H1 (cell line): ENCODE data around the gene GP1BB. TPM values are rescaled to one million over a fixed set of nuclear protein-coding genes. Genes with fewer than 3 reads are reported as not detected.

Experiments used
- CTCF ChIA-PET: fragments of 300-600 bp; sonication (Branson Sonifier 250); formaldehyde crosslinking; loops from one replicate; lab custom pipeline; 2021; ENCODE audit not compliant: partially characterized antibody; lab: Charles Lee
- POLR2A ChIA-PET: fragments of 300-600 bp; sonication (Branson Sonifier 250); formaldehyde crosslinking; loops from one replicate; lab custom pipeline; 2021; ENCODE audit warnings: inconsistent platforms; ENCODE audit not compliant: partially characterized antibody; lab: Charles Lee
- DNase-seq, 2 experiments: peaks; one replicate each; pipeline versions ENCODE4 v3.0.0 to v3.0.0-alpha.2; 2010 to 2022; ENCODE audit warnings: low spot score in 2 of 2, low read depth in 1 of 2, mixed read lengths in 1 of 2
- FAIRE-seq: peaks from 2 replicates; lab custom pipeline; 2011; peaks lifted over from hg19 to GRCh38; lab: Jason Lieb, UNC
- H2AFZ ChIP-seq: 2 replicates; pipeline ENCODE4 v1.8.1; 2012; ENCODE audit warnings: low read length, inconsistent platforms
- H2AK5ac ChIP-seq: 2 replicates; pipeline ENCODE4 v1.6.1; 2013; ENCODE audit warnings: low read depth, low read length
- H2BK120ac ChIP-seq: replicated peaks from 2 replicates; pipeline ENCODE3; 2013; ENCODE audit warnings: low read depth, low read length, inconsistent platforms
- H2BK12ac ChIP-seq: 2 replicates; pipeline ENCODE4 v1.6.1; 2013; ENCODE audit warnings: low read depth, low read length
- H2BK15ac ChIP-seq: 2 replicates; pipeline ENCODE4 v1.6.1; 2013; ENCODE audit warnings: low read length
- H2BK20ac ChIP-seq: 2 replicates; pipeline ENCODE4 v1.6.1; 2013; ENCODE audit warnings: low read length
- H2BK5ac ChIP-seq: 2 replicates; pipeline ENCODE4 v1.6.1; 2013; ENCODE audit warnings: low read depth, low read length
- H3K14ac ChIP-seq: 2 replicates; pipeline ENCODE4 v1.6.1; 2013; ENCODE audit warnings: inconsistent platforms; ENCODE audit not compliant: insufficient read length
- H3K18ac ChIP-seq: 2 replicates; pipeline ENCODE4 v1.6.1; 2013; ENCODE audit warnings: low read length; ENCODE audit errors: extremely low read depth
- H3K23ac ChIP-seq: 2 replicates; pipeline ENCODE4 v1.6.1; 2013; ENCODE audit warnings: inconsistent platforms; ENCODE audit not compliant: insufficient read length
- H3K23me2 ChIP-seq: 2 replicates; pipeline ENCODE4 v1.6.1; 2013; ENCODE audit warnings: low read depth, low read length
- H3K27ac ChIP-seq: 2 replicates; pipeline ENCODE4 v1.6.1; 2011; ENCODE audit warnings: low read depth, low read length, inconsistent platforms
- H3K27me3 ChIP-seq, 4 experiments: replicated peaks in 1 of 4; 1 replicate in 1 of 4; 2 replicates in 3 of 4; pipeline versions ENCODE4 v1.6.1 to v1.8.1; 2011 to 2013; ENCODE audit warnings: low read length in 3 of 4, mild to moderate bottlenecking in 3 of 4, inconsistent platforms in 2 of 4, mixed read lengths in 2 of 4, moderate library complexity in 1 of 4; ENCODE audit not compliant: control insufficient read depth in 3 of 4, insufficient read depth in 3 of 4; ENCODE audit errors: extremely low read depth in 1 of 4
- H3K36me3 ChIP-seq, 4 experiments: 2 replicates each; pipeline versions ENCODE4 v1.6.1 to v1.8.1; 2011 to 2013; ENCODE audit warnings: mild to moderate bottlenecking in 4 of 4, low read length in 3 of 4, moderate library complexity in 2 of 4, control low read depth in 1 of 4, inconsistent platforms in 1 of 4; ENCODE audit not compliant: insufficient read depth in 4 of 4, control insufficient read depth in 2 of 4
- H3K4ac ChIP-seq: replicated peaks from 2 replicates; pipeline ENCODE3; 2013; ENCODE audit warnings: low read length, low read depth, mixed read lengths, inconsistent platforms; ENCODE audit not compliant: insufficient read length
- H3K4me1 ChIP-seq, 4 experiments: replicated peaks in 1 of 4; 1 replicate in 1 of 4; 2 replicates in 3 of 4; pipeline versions ENCODE4 v1.6.1 to v1.8.1; 2011 to 2013; ENCODE audit warnings: low read length in 3 of 4, inconsistent platforms in 2 of 4, mixed read lengths in 1 of 4; ENCODE audit not compliant: insufficient read depth in 4 of 4, control insufficient read depth in 3 of 4
- H3K4me2 ChIP-seq, 2 experiments: 2 replicates each; pipeline versions ENCODE4 v1.6.1 to v1.8.1; 2011 to 2013; ENCODE audit warnings: low read depth in 2 of 2, low read length in 2 of 2, control low read depth in 1 of 2, inconsistent platforms in 1 of 2, mild to moderate bottlenecking in 1 of 2; ENCODE audit not compliant: insufficient read depth in 1 of 2
- H3K4me3 ChIP-seq, 4 experiments: fragments of 200-600, 300-600 bp in 1 of 4; sonication (generic), shearing (Covaris generic), sonication (Bioruptor Twin) in 1 of 4; 2 replicates each; pipeline versions ENCODE4 v1.5.1 to v1.8.1; 2011 to 2016; ENCODE audit warnings: low read length in 4 of 4, low read depth in 3 of 4, control low read depth in 2 of 4, inconsistent platforms in 2 of 4, mild to moderate bottlenecking in 2 of 4, mixed read lengths in 1 of 4, moderate library complexity in 1 of 4; ENCODE audit not compliant: insufficient read depth in 2 of 4; ENCODE audit errors: extremely low read depth in 1 of 4
- H3K56ac ChIP-seq: replicated peaks from 2 replicates; pipeline ENCODE3; 2013; ENCODE audit warnings: low read depth, mild to moderate bottlenecking, mixed read lengths, low read length, inconsistent platforms; ENCODE audit not compliant: insufficient read length
- H3K79me1 ChIP-seq: 2 replicates; pipeline ENCODE4 v1.6.1; 2013; ENCODE audit warnings: low read depth, low read length, control low read depth
- H3K79me2 ChIP-seq, 2 experiments: 2 replicates each; pipeline versions ENCODE4 v1.6.1 to v1.8.1; 2012 to 2013; ENCODE audit warnings: low read length in 2 of 2, mild to moderate bottlenecking in 2 of 2, inconsistent platforms in 1 of 2; ENCODE audit not compliant: insufficient read depth in 2 of 2, control insufficient read depth in 1 of 2
- H3K9ac ChIP-seq, 4 experiments: replicated peaks in 1 of 4; 1 replicate in 1 of 4; 2 replicates in 3 of 4; pipeline versions ENCODE4 v1.6.1 to v1.8.1; 2011 to 2013; ENCODE audit warnings: low read depth in 3 of 4, low read length in 3 of 4, control low read depth in 2 of 4, mild to moderate bottlenecking in 2 of 4, moderate library complexity in 2 of 4, inconsistent platforms in 1 of 4; ENCODE audit errors: extremely low read depth in 1 of 4
- H3K9me3 ChIP-seq, 2 experiments: 2 replicates each; pipeline versions ENCODE4 v1.6.1 to v1.8.1; 2012 to 2013; ENCODE audit warnings: mild to moderate bottlenecking in 2 of 2, moderate library complexity in 2 of 2, control low read depth in 1 of 2, inconsistent platforms in 1 of 2, low read depth in 1 of 2, low read length in 1 of 2, mixed read lengths in 1 of 2; ENCODE audit not compliant: insufficient read depth in 2 of 2
- H4K20me1 ChIP-seq, 2 experiments: replicated peaks in 1 of 2; 2 replicates each; pipeline versions ENCODE3 to v1.8.1; 2011 to 2013; ENCODE audit warnings: inconsistent platforms in 2 of 2, low read length in 2 of 2, mild to moderate bottlenecking in 1 of 2; ENCODE audit not compliant: insufficient read depth in 2 of 2, control insufficient read depth in 1 of 2
- H4K5ac ChIP-seq: 2 replicates; pipeline ENCODE4 v1.6.1; 2013; ENCODE audit warnings: low read length, low read depth, mixed read lengths, inconsistent platforms; ENCODE audit not compliant: insufficient read length
- H4K8ac ChIP-seq: 2 replicates; pipeline ENCODE4 v1.8.0; 2013; ENCODE audit warnings: mild to moderate bottlenecking, moderate library complexity, low read length, inconsistent platforms; ENCODE audit not compliant: insufficient read depth; ENCODE audit errors: extremely low read depth
- H4K91ac ChIP-seq: replicated peaks from 2 replicates; pipeline ENCODE3; 2013; ENCODE audit warnings: low read length, mixed read lengths, inconsistent platforms; ENCODE audit not compliant: insufficient read length
- CBX5 ChIP-seq: fragments of 300-800, 300-1000 bp; sonication (generic); IDR thresholded peaks from 2 replicates; pipeline ENCODE4 v1.7.1; 2016; ENCODE audit warnings: antibody characterized with exemption, low read length, low read depth
- CTBP2 ChIP-seq: IDR thresholded peaks from 2 replicates; pipeline ENCODE4 v1.7.0; 2011; ENCODE audit warnings: borderline replicate concordance, mild to moderate bottlenecking, moderate library complexity, mixed read lengths, low read length; ENCODE audit not compliant: insufficient read depth, insufficient read length
- HDAC6 ChIP-seq: IDR thresholded peaks from one replicate; pipeline ENCODE4 v1.7.1; 2012; ENCODE audit warnings: low read depth, mild to moderate bottlenecking, inconsistent platforms, low read length, moderate library complexity
- NANOG ChIP-seq: IDR thresholded peaks from 2 replicates; pipeline ENCODE4 v1.6.1; 2011; ENCODE audit warnings: low read length, low read depth, mild to moderate bottlenecking, inconsistent platforms; ENCODE audit not compliant: insufficient read depth, poor library complexity, severe bottlenecking
- POLR2A ChIP-seq, 2 experiments: IDR thresholded peaks; 1 replicate in 1 of 2; 2 replicates in 1 of 2; pipeline ENCODE4 v1.6.1; 2011; ENCODE audit warnings: low read depth in 2 of 2, low read length in 2 of 2, mild to moderate bottlenecking in 2 of 2; ENCODE audit errors: control extremely low read depth in 1 of 2
- RAD21 ChIP-seq, 2 experiments: IDR thresholded peaks in 1 of 2; conservative IDR thresholded peaks in 1 of 2; 2 replicates each; pipeline ENCODE4 v1.6.1; 2011; ENCODE audit warnings: low read depth in 2 of 2, low read length in 2 of 2, improper control_type of control experiment in 1 of 2, inconsistent platforms in 1 of 2, mild to moderate bottlenecking in 1 of 2, moderate library complexity in 1 of 2
- SP4 ChIP-seq: IDR thresholded peaks from 2 replicates; pipeline ENCODE4 v1.6.1; 2012; ENCODE audit warnings: low read length, inconsistent platforms
- TBP ChIP-seq: IDR thresholded peaks from 2 replicates; pipeline ENCODE4 v1.6.1; 2011; ENCODE audit warnings: low read depth, low read length, improper control_type of control experiment
- TEAD4 ChIP-seq: IDR thresholded peaks from 2 replicates; pipeline ENCODE4 v1.6.1; 2012; ENCODE audit warnings: low read depth, low read length, inconsistent platforms, mixed read lengths
- ZNF274 ChIP-seq: IDR thresholded peaks from 2 replicates; pipeline ENCODE4 v1.7.0; 2012; ENCODE audit warnings: low read length, borderline replicate concordance; ENCODE audit errors: extremely low read depth
- WGBS, 2 experiments: shearing (Covaris generic) in 1 of 2; methylation state at CpG; one replicate each; pipeline versions ENCODE4 v1.1.6 to v1.1.7; 2013 to 2015; ENCODE audit warnings: low lambda C conversion rate in 2 of 2, mixed read lengths in 2 of 2, inconsistent platforms in 1 of 2, low coverage in 1 of 2, missing lambda C conversion rate in 1 of 2; ENCODE audit not compliant: insufficient replicate concordance in 2 of 2, insufficient coverage in 1 of 2, insufficient read length in 1 of 2; ENCODE audit errors: extremely low coverage in 1 of 2, missing lambda C conversion rate in 1 of 2; 5-methylcytosine and 5-hydroxymethylcytosine counted together
- polyA plus RNA-seq, 7 experiments: library from polyadenylated mRNA; depleted of rRNA in 3 of 7; stranded (reverse) in 5 of 7; unstranded in 2 of 7; fragments of >200 nt in 5 of 7; fragments of 200-250 nt in 2 of 7; gene quantifications; 1 replicate in 5 of 7; 2 replicates in 1 of 7; 4 replicates in 1 of 7; pipeline versions ENCODE4 v1.2.1 to v1.2.3, GENCODE V29; 2011 to 2013; ENCODE audit warnings: missing spikeins in 2 of 7, mixed read lengths in 2 of 7
- total RNA-seq: library from RNA; stranded (reverse); fragmentation: NEBNext Ultra II Directional; extraction: Animal tissue kit (Norgen Biotek cat#: 25700); gene quantifications from 2 replicates; pipeline ENCODE4 v1.2.1, GENCODE V29; 2021
- TF ChIP-seq, protein P1 (sequence below): IDR thresholded peaks from 2 replicates; pipeline ENCODE4 v1.6.1; 2012; ENCODE audit warnings: inconsistent platforms

GP1BB gene
- total and polyA plus RNA-seq, 2 of the 8 experiments (the other 6 are each of a cell fraction or from before 2014, with no cell fraction given), result 0.36 TPM; not detected in 1

- WGBS, 2 experiments, result 91% methylated on average over 20 of the region's 21 CpGs; no CpG with 5 or more reads in 1 of the 2 experiments
- ChIA-PET POLR2A (no interaction called here), CTCF (interaction anchor here (0.7 to 5.0 kb wide), 10 partner anchors 9 to 211 kb away, joined by 3 to 43 read pairs (median 6); partner anchors contain the start of genes GNB1L and RTL10)
- no peaks in the 10 kb centered on the region; a peak in 1 of 7 replicates for H3K27me3 ChIP-seq
- H3K14ac ChIP-seq, result no peak overlapping the region
- peaks cover 0 to 1% of the 10 kb centered on the region in 2 experiments for H4K20me1 ChIP-seq
- H3K4me2 ChIP-seq, result no peak overlapping the region
- H2BK120ac ChIP-seq, result no peak overlapping the region
- no peak overlapping the region for H2AFZ ChIP-seq
- H3K79me2 ChIP-seq, result no peaks in the 10 kb centered on the region
- H3K23ac ChIP-seq, result no peak overlapping the region
- no peak overlapping the region for H2BK15ac ChIP-seq
- FAIRE-seq, result no peak
- no peak overlapping the region for H3K9ac ChIP-seq
- H3K23me2 ChIP-seq, result no peaks in the 10 kb centered on the region; the same call in 1 of the 2 replicates
- H4K8ac ChIP-seq, result peak overlapping the region; percentile 3; the same call in 1 of the 2 replicates
- no peak overlapping the region for H3K18ac ChIP-seq
- no peak overlapping the region for H3K27ac ChIP-seq
- 0 out of 2 replicates have a peak overlapping the region, but pooled peaks have one; percentile 17 for H2BK12ac ChIP-seq
- no peaks in the 10 kb centered on the region for H3K36me3 ChIP-seq
- peaks cover 0 to 15% (median 2%) of the 10 kb centered on the region in 4 experiments; a peak in 3 of 7 replicates for H3K4me1 ChIP-seq
- DNase-seq, result no peak
- no peak overlapping the region for H2BK20ac ChIP-seq
- H3K56ac ChIP-seq, result no peak overlapping the region
- H3K79me1 ChIP-seq, result no peaks in the 10 kb centered on the region
- H3K4ac ChIP-seq, result peak overlapping the region; percentile 53
- H3K9me3 ChIP-seq, result no peaks in the 10 kb centered on the region
- H4K5ac ChIP-seq, result no peak overlapping the region
- no peak overlapping the region for H2AK5ac ChIP-seq
- no peak overlapping the region for H4K91ac ChIP-seq
- H3K4me3 ChIP-seq, result no peak overlapping the region
- no peak overlapping the region for H2BK5ac ChIP-seq
- TF ChIP-seq TEAD4 (no peak), RAD21 (IDR thresholded peaks at IDR 0.05 in 1 of 2, conservative IDR thresholded peaks at IDR 0.05 in 1 of 2; ENCODE audit: low read depth in 2 of 2, low read length in 2 of 2) (no peak), NANOG (no peak), CBX5 (no peak), HDAC6 (no peak), CTBP2 (no peak), ZNF274 (no peak), TBP (no peak), POLR2A (IDR thresholded peaks at IDR 0.05; ENCODE audit: control extremely low read depth in 1 of 2, low read depth in 2 of 2, low read length in 2 of 2) (no peak), SP4 (no peak)
- TF ChIP-seq, protein P1, sequence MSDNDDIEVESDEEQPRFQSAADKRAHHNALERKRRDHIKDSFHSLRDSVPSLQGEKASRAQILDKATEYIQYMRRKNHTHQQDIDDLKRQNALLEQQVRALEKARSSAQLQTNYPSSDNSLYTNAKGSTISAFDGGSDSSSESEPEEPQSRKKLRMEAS, result no peak
Measured at GRCh38 chr22:19742160-19743066, 19.1 kb downstream of the GP1BB start.
